NCI-H526 (cell line): ENCODE results near the gene NTN4.
A peak's percentile ranks its signal among the peaks of the same experiment; 100 is the strongest.
"Not testable (repeated sequence)": the region's sequence is repeated elsewhere in the genome, so short reads cannot be mapped to it uniquely, and the experiment has no call there.

ENCODE experiments used
- DNase-seq, 2 experiments: peaks; one replicate each; lab custom pipeline; 2025; lab: John Stamatoyannopoulos, UW

NTN4 gene

DNA sequence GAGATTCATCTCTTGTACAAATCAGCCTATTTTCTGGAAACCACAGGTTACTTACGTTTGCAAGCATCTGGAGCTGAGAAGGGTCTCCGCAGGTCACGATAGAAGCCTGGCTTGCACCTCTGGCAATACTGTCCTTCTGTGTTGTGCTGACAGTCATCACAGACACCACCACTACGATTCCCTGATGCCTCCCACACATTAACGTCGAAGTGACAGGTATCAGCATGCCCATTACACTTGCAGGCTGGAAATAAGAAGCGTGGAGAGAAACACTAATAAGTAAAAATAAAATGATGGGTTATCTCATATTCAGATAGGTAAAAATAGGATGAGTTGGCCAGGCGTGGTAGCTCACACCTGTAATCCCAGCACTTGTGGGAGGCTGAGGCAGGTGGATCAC lies 80.2 kb downstream of the NTN4 start:
- no peak for DNase-seq

DNA sequence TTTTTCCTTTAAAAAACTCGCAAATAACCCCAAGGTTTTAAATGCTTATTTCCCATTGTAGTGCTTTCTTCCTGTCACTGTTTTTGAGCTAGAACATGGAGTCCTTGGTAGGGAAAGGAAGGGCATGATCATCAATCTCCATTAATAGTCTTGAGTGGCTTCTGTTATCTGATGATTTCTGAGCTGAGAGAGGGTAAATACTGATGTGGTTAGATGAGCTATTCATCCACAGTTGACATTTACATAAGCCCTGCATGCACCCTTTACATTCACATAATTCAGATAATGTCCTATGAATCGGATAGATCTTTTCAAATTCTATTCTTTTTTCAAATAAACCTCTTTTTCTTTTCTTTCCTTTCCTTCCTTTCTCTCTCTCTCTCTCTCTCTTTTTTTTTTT lies 81.4 kb downstream of the NTN4 start:
- peak; percentile 50 to 56 for DNase-seq

DNA sequence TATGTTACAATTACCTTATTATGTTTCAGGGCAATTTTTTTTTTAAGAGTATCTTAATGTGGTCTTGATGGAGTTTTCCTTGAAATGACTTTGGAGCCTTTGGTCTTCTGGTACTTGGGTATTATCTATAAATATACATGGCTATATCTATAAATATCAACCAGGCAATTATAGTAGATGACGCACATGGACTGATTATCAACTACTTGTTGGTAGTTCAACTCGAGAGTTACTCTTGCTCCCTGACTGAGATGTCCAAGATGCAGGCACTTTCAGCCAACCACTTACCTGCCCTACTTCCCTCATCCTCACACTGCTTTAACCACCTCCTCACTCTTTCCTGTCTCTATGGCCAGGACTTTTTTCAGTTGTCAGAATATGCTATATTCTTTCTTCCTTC lies 85.4 kb downstream of the NTN4 start:
- no peak for DNase-seq

DNA sequence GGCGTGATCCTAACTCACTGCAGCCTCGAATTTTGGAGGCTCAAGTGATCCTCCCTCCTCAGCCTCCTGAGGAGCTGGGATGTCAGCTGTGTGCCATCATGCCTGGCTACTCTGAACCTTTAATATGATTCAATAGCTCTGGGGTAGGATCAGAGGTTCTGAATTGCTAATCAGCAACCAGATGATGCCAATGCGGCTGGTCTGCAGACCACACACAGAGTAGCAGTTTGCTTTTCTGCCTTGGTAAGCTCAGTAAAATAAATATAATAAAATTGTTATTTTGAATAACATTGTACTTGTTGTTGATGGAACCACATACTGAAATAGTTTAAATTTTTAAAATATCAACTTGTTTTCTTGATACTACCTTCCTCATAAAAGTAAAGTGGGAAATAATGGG lies 86.6 kb downstream of the NTN4 start:
- no peak for DNase-seq

DNA sequence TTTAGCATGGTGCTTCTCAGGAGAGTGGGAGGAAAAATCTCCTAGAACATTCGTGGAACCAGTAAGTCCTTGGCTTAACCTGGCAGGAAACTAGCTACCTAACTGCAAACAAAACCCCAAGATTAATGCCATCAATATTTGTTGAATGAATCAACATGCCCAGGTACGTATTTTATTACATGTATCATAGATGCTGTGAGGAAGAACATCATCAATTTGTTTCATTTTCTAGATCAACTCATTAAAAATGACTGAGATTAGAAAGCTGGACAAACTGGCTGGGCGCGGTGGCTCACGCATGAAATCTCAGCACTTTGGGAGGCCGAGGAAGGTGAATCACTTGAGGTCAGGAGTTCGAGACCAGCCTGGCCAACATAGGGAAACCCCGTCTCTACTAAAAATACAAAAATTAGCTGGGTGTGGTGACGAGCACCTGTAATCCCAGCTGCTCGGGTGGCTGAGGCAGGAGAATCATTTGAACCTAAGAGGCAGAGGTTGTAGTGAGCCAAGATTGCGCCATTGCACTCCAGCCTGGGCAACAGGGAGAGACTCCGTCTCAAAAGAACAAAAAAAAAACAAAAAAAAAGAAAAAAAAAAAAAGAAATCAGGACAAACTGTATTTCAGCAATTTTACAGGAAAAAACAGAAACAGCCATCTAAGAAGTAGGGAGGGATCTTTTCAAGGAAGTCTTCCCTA lies 88.7 kb downstream of the NTN4 start:
- no peak for DNase-seq

DNA sequence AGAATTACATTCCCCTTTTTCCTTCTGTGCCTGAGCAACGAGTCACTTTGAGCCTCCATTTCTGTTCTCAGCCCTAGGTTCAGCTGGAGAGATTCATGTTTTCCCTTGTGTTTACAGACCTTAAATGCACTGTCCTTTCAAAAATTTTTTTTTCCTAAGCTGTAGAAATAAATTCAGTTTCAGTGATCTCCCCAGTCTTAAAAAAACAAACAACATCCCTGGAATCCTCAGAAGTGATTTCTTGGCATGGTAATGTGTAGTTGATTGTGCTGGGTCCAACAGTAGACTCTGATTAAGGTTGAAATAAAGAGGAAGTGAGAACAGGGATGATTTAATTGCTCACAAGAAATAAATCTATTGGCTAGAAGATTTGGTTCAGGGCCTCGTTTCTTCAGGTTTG lies 89.3 kb downstream of the NTN4 start:
- DNase-seq = no peak

DNA sequence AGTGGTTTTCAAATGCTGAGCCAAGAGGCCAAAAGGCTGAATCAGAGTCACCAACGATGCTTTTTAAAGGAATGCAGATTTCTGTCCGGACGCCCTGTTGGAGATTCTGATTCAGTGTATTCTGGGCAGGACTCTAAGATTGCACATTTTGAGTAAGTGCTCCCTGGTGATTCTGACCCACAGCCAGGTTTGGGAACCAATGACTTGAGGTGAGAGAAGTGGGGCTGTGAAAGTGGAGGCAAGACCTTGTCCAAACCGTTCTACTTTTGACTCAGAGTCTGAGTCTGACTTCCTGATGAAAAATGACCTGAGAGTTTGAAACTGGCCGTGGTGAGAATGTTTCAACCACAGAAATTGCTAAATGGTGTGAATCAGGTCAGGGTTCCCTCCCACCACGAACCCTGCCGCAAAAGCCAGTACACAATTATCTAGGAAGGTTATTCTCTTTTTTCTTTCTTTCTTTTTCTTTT lies 90.2 kb downstream of the NTN4 start:
- no peak for DNase-seq

DNA sequence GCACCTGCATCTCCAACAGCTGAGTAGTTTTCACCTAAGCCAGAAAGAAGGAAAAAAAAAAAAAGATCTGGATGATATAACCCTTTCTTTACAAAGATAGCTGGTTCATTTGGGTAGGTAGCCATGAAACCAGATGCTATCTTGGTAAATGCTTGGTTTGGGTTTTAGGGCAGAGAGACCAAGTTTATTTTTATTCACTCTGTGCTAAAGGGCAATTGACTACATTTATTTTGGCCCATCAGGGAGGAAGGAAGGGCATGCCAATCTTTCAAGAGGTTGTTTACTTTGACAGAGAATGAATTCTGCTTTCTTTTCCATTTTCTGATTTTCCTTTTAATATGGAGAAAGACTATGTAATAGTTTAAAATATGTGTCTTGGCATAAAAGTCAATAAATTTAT lies 91.0 kb downstream of the NTN4 start:
- DNase-seq = no peak

DNA sequence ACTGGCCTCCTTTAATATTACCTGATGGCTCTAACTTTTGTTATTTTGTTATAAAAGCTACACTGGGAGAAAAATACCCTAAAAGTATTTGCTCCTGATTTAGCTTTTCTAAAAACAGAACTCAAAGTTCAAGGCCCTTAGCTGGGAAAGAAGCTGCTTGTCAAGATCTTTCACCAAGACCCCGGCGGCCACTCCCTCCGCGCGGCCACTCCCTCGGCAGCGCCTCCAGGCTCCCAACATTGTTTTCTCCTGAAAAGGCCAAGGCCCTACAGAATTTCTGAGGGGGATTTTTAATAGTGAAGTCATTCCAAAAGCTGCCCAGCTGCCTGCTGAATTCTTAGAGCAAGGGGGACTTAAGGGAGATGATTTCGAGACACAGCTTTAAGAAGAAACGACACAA lies 96.4 kb downstream of the NTN4 start:
- no peak for DNase-seq

DNA sequence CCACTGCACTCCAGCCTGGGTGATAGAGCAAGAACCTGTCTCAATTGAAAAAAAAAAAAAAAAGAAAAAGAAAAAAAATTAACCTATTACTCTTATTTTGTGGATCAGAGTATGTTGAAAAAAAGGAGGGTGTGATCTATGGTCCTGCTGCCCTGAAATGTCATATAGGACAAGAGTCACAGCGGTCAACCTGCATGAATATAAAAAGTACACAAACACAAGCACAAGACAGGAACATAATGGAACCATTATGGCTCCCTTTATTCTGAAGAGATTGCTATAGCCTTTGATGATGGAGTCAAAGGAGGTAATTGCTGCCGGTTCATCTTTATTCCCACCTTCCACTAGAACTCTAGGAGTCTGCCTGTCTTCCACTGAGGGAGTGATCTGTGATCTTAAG lies 96.9 kb downstream of the NTN4 start:
- no peak for DNase-seq

DNA sequence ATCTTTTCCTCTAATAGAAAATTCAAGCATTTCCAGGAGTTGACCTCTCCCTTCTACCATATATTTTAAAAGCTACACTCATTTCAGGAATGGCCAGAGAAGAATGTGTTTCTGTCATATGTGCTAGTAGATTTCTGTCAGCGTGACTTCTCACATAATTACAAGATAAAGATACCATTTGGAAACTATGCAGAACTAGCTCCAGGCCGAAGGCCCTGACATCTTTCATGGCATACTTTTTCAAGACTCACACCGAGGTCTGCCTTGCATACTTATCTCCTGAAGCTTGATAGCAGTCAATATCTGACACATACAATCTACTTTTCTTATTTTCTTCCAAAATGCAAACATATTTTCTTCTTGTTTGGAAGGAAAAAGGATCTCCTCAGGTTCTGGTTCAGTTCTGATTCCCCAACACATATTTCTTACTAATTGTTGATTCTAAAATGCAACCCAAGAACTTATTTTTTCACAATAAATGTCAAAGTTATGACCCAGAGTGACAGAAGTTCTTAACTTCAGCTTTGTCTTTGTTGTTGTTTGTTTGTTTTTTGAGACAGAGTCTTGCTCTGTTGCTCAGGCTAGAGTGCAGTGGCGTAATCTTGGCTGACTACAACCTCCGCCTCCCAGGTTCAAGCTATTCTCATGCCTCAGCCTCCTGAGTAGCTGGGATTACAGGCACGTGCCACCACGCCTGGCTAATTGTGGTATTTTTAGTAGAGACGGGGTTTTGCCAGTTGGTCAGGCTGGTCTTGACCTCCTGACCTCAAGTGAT lies 99.5 kb downstream of the NTN4 start:
- no peak for DNase-seq

DNA sequence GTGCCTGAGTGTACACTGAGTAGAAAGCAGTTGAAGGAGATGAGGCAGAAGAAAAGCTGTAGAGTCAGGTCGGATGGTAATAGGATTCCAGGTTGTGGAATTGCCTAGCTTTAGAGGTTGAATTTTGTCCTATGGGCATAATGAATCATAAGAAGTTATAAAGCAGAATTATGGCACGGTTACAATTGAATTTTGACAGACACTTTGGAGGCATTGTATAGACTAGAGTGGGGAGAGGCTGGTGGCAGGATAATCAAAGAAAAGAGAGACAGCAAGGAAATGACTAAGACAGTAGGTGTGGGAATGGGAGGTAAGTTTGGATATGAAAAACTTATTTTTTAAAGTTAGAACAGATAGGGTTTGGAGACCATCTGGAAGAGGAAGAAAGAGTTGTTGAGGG lies 102.6 kb downstream of the NTN4 start:
- DNase-seq = no peak

DNA sequence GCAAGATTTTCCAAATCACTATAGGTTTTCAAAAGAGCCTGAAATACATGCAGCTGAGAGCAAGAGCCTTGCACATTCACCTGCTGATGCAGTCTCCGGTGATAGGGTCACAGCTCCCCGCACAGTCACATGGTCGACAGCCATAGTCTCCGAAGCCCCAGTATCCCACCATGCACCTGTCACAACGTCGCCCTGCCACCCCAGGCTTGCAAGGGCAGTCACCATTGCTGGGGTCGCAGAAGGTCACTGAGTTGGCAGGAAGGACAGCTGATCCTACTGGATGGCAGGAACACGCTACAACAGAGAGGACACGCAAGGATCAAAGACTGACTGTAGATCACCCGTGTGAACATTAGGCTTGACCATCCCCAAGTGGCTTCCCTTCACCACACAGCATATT lies 107.1 kb downstream of the NTN4 start:
- DNase-seq = no peak

DNA sequence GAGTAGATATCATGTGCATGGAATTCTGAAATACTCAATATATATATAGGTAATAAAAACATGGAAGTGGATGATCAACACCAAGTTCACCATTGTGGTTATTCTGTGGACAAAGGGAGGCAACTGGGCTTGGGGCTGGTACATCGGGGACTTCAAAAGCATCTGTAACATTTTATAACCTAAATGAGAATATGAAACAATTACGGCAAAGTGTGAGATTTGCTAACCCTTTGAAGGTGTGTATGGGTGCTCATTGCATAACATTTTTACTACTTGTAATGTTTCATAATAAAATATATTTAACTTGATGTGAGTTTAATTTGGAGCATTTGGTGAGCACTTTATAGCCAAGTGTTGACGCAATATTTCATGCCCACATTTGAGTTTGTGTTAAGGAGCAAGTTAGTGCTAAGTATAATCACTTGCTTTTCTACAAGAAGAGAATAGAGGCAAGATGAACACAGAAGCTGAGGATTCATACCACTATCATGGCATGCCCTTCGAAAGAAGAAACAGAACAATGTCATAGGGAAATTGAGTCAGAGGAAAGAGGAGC lies 109.3 kb downstream of the NTN4 start:
- DNase-seq = no peak

DNA sequence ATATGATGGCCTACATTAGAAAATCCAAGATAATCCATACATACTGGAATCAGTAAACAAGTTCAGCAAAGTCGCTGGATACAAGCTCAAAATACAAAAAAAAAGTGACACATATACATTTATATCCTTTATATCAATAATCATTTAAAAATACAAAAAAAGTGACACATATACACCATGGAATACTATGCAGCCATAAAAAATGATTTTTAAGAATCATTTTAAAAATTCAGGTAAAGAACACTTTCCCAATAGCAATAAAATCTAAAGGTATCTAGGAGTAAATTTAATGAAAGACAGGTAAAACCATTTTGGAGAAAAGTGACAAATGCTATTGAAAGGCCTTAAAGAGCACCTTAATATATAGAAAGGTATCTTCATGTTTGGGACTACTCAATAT lies 111.9 kb downstream of the NTN4 start:
- no peak for DNase-seq

DNA sequence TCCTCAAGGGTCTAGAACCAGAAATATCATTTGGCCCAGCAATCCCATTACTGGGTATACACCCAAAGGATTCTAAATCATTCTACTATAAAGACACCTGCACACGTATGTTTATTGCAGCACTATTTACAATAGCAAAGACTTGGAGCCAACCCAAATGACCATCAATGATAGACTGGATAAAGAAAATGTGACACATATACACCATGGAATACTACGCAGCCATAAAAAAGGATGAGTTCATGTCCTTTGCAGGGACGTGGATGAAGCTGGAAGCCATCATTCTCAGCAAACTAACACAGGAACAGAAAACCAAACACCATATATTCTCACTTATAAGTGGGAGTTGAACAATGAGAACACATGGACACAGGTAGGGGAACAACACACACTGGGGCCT lies 112.8 kb downstream of the NTN4 start:
- not testable (repeated sequence) for DNase-seq

DNA sequence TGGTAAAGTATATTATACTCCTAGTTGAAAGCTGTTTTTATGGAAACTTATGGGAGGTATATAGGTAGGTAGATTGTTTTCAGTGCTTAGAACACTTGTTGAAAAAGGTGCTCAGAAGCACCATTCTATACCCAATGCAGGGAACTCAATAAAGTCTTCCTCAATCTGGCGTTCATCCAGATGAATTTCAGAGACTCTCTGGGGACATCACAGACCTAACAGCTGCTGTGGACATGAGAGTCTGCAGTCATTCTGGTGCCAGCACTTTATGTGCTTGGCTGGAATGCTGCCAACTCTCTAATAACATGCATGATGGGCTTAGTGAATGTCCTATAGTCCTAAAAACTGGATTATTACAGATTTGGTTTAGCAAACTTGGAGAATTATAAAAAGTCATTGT lies 115.9 kb downstream of the NTN4 start:
- peak; percentile 59 to 73 for DNase-seq

DNA sequence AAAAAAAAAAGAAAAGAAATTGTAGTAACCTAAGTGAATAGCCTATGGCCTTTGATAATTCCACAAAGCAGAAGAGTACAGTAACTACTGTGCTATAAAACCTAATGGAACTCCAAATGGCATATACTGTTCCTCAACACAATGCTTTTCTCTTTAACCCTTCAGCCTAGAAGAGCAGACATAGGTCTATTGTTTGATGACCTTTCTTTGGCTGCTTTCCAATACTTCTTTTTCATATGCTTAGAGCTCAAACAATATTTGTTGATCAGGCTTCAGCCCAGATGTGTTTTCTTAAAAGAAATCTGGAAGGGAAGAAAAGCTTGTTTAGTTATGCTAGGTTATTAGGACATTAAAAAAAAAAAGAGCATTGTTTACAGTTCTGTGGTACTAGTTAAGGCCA lies 116.4 kb downstream of the NTN4 start:
- DNase-seq = peak in 1 of 2 experiments; percentile 0

DNA sequence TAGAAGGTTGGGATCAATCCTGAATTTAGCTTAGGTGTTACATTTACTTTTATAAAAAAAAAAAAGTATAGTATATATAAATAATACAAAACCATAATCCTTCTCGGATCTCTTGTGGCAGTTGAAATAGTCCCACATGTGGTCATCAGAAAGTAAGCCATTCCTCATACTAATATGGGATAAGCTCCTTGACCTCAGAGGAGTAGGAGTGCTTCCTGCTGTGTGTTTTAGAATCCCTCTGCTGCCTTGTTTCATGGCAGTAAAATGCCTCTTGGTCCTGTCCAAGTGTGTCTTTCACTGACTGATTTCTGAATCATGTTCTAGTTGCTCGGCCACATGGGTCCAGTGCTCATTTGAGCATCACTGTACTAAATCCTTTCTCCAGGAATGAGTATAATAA lies 117.0 kb downstream of the NTN4 start:
- no peak for DNase-seq

DNA sequence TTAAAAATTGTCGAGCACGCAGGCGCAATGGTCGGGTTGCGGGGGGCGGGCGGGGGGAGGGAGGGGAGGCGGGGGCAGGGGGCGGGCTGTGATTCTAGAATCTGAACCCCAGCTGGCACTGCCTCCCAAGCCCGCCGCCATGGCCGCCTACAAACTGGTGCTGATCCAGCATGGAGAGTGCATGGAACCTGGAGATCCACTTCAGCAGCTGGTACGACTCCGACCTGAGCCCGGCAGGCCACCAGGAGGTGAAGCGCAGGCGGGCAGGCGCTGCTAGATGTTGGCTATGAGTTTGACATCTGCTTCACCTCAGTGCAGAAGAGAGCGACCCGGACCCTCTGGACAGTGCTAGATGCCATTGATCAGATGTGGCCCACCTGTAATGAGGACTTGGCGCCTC lies 118.4 kb downstream of the NTN4 start:
- no peak for DNase-seq

DNA sequence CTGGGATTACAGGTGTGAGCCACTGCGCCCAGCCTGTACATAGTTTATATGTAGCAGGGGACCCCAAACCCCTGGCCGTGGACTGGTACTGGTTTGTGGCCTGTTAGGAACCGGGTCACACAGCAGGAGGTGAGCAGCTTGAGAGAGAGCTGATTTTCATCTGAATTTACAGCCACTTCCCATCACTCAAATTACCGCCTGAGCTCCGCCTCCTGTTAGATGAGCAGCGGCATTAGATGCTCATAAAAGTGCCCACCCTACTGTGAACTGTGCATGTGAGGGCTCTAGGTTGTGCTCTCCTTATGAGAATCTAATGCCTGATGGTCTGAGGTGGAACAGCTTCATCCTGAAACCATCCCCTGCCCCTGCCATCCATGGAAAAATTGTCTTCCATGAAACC lies 119.3 kb downstream of the NTN4 start:
- no peak for DNase-seq

DNA sequence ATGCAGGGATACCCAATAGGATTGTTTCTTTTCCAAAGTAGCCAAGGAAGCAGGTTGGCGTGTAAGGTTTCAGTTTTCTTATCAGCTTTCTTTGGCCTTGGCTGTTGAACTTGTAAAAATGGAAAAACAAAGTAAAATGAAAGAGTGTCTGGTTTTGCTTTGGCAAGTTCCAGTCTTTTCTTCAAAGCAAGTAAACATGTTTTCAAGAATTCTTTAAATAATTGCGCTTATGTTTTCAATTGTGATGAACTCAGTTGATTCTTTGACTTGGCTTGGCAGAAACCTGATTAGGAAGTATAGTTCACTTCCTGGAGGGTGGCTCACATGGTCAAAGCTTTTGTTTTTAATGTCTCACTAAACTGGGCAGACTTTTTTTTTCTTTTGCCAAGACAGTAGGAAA lies 127.0 kb downstream of the NTN4 start:
- no peak for DNase-seq

DNA sequence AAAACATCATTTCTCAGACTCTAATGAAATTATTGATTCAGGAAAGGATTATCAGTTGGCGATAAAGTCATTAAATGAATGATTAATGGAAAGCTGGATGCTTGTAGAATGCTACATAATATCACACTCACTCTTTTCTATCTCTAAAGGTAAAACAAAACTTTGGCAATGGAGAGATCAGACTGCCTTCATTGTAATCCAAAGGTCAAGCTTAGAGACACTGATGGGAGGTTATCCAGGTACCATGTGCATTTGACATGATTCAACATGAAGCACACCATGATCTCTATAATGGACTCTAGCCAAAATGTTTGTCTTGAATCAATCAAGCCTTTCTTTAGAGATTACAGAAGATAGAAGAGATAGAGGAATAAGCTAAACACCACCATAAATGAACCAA lies 129.2 kb downstream of the NTN4 start:
- no peak for DNase-seq
